Measurements from ENCODE around the gene ODF2. TPM values are rescaled to one million over a fixed set of nuclear protein-coding genes. Genes with fewer than 3 reads are reported as not detected.
"Not testable (repeated sequence)": the region's sequence is repeated elsewhere in the genome, so short reads cannot be mapped to it uniquely, and the experiment has no call there.

Gene ODF2
- total RNA-seq, 2 donors from 2014 or later, result 17.5 to 19.8 TPM

GRCh38 chr9:128422022-128422782 is 33.6 kb upstream of the ODF2 start:
- DNase-seq (ENCODE audit: low spot score), result not testable (repeated sequence)

GRCh38 chr9:128422783-128423150 is 33.0 kb upstream of the ODF2 start:
- no peak for DNase-seq (ENCODE audit: low spot score)
- intact Hi-C loops (cut with DNase I), result no loop called here

More at GRCh38 chr9:128422022-128422782, 33.6 kb upstream of the ODF2 start:
- intact Hi-C loops (cut with DNase I), result not testable (repeated sequence)

GRCh38 chr9:128423356-128423755 is 32.5 kb upstream of the ODF2 start:
- intact Hi-C loops (cut with DNase I), result not testable (repeated sequence)

GRCh38 chr9:128424268-128424780 is 31.5 kb upstream of the ODF2 start:
- intact Hi-C loops (cut with DNase I), result no loop called here
- no peak for DNase-seq (ENCODE audit: low spot score)

More at GRCh38 chr9:128423356-128423755, 32.5 kb upstream of the ODF2 start:
- not testable (repeated sequence) for DNase-seq (ENCODE audit: low spot score)

- intact Hi-C loops (cut with DNase I), result no loop called here
- DNase-seq (ENCODE audit: low spot score), result no peak
These were observed 26.9 kb upstream of the ODF2 start for GRCh38 chr9:128428644-128429512.

- DNase-seq (ENCODE audit: low spot score), result no peak
- intact Hi-C loops (cut with DNase I), result no loop called here
These were observed 26.2 kb upstream of the ODF2 start for GRCh38 chr9:128429513-128430086.

GRCh38 chr9:128431207-128431606 is 24.6 kb upstream of the ODF2 start:
- intact Hi-C loops (cut with DNase I), result no loop called here
- DNase-seq (ENCODE audit: low spot score), result no peak

GRCh38 chr9:128434340-128434739 is 21.5 kb upstream of the ODF2 start:
- intact Hi-C loops (cut with DNase I), result no loop called here

GRCh38 chr9:128435611-128436010 is 20.2 kb upstream of the ODF2 start:
- intact Hi-C loops (cut with DNase I), result no loop called here
- no peak for DNase-seq (ENCODE audit: low spot score)

More at GRCh38 chr9:128434340-128434739, 21.5 kb upstream of the ODF2 start:
- no peak for DNase-seq (ENCODE audit: low spot score)

GRCh38 chr9:128438343-128439109 is 17.3 kb upstream of the ODF2 start:
- DNase-seq (ENCODE audit: low spot score), result peak; percentile 96
- intact Hi-C loops (cut with DNase I), result no loop called here

- intact Hi-C loops (cut with DNase I), result no loop called here
- DNase-seq (ENCODE audit: low spot score), result no peak
These were observed 16.5 kb upstream of the ODF2 start for GRCh38 chr9:128439273-128439672.

GRCh38 chr9:128442150-128442549 is 13.7 kb upstream of the ODF2 start:
- intact Hi-C loops (cut with DNase I), result no loop called here

GRCh38 chr9:128446505-128446904 is 9.3 kb upstream of the ODF2 start:
- intact Hi-C loops (cut with DNase I), result not testable (repeated sequence)

More at GRCh38 chr9:128442150-128442549, 13.7 kb upstream of the ODF2 start:
- DNase-seq (ENCODE audit: low spot score), result no peak

GRCh38 chr9:128448746-128449145 is 7.1 kb upstream of the ODF2 start:
- DNase-seq (ENCODE audit: low spot score), result no peak
- intact Hi-C loops (cut with DNase I), result no loop called here

More at GRCh38 chr9:128446505-128446904, 9.3 kb upstream of the ODF2 start:
- DNase-seq (ENCODE audit: low spot score), result not testable (repeated sequence)

GRCh38 chr9:128454991-128455390 is 815 bp upstream of the ODF2 start:
- intact Hi-C loops (cut with DNase I), result no loop called here
- DNase-seq (ENCODE audit: low spot score), result no peak

- intact Hi-C loops (cut with DNase I), result no loop called here
These were observed 831 bp downstream of the ODF2 start for GRCh38 chr9:128456613-128457061.

GRCh38 chr9:128457207-128457606 is 1.4 kb downstream of the ODF2 start:
- DNase-seq (ENCODE audit: low spot score), result no peak
- intact Hi-C loops (cut with DNase I), result no loop called here

More at GRCh38 chr9:128456613-128457061, 831 bp downstream of the ODF2 start:
- peak; percentile 90 for DNase-seq (ENCODE audit: low spot score)

GRCh38 chr9:128459011-128459410 is 3.2 kb downstream of the ODF2 start:
- intact Hi-C loops (cut with DNase I), result no loop called here
- no peak for DNase-seq (ENCODE audit: low spot score)

GRCh38 chr9:128469070-128469469 is 13.3 kb downstream of the ODF2 start:
- DNase-seq (ENCODE audit: low spot score), result no peak
- intact Hi-C loops (cut with DNase I), result no loop called here

Data from posterior vena cava (tissue), 2 donors.